ENCODE data around the gene ITIH5. TPM values are rescaled to one million over a fixed set of nuclear protein-coding genes. Genes with fewer than 3 reads are reported as not detected.

ITIH5 gene
- total and polyA plus RNA-seq, 2 donors from 2014 or later, result 13.1 to 23.3 TPM

- Histone ChIP-seq H3K4me3 (ENCODE audit: low read length in 3 of 3) (no peak overlapping the region), H3K4me1 (ENCODE audit: control insufficient read depth in 2 of 3, insufficient read depth in 2 of 3, low read depth in 1 of 3, low read length in 3 of 3) (peaks cover 0 to 3% (median 2%) of the 10 kb centered on the region in 3 donors), H3K36me3 (ENCODE audit: control insufficient read depth in 2 of 3, insufficient read depth in 3 of 3, low read length in 3 of 3) (no peaks in the 10 kb centered on the region), H3K27me3 (ENCODE audit: control insufficient read depth, insufficient read depth, low read length) (no peaks in the 10 kb centered on the region), H3K9me3 (ENCODE audit: control insufficient read depth in 2 of 3, insufficient read depth in 1 of 3, low read length in 3 of 3) (peaks cover 0 to 6% (median 2%) of the 10 kb centered on the region in 3 donors), H3K27ac (ENCODE audit: low read depth in 2 of 2, low read length in 2 of 2) (no peak overlapping the region), H3K9ac (ENCODE audit: low read length in 3 of 3) (no peak overlapping the region)
- intact Hi-C loops (cut with DNase I), result no loop called here
- TF ChIP-seq CTCF (IDR thresholded peaks at IDR 0.05; ENCODE audit: borderline replicate concordance, extremely low read depth, insufficient read depth), result no peak
- FAIRE-seq (no peak), DNase-seq (no peak)
These were observed 127.7 kb downstream of the ITIH5 start for GRCh38 chr10:7538970-7539654.

- TF ChIP-seq CTCF (IDR thresholded peaks at IDR 0.05; ENCODE audit: borderline replicate concordance, extremely low read depth, insufficient read depth), result no peak
- no peaks in the 10 kb centered on the region for H3K36me3 ChIP-seq (ENCODE audit: control insufficient read depth in 2 of 3, insufficient read depth in 3 of 3, low read length in 3 of 3)
- H3K27me3 ChIP-seq (ENCODE audit: control insufficient read depth, insufficient read depth, low read length), result no peaks in the 10 kb centered on the region
- H3K4me1 ChIP-seq (ENCODE audit: control insufficient read depth in 2 of 3, insufficient read depth in 2 of 3, low read depth in 1 of 3, low read length in 3 of 3), result peaks cover 0 to 3% (median 2%) of the 10 kb centered on the region in 3 donors
- H3K4me3 ChIP-seq (ENCODE audit: low read length in 3 of 3), result no peak overlapping the region
- FAIRE-seq, result no peak
- DNase-seq, result no peak
- intact Hi-C loops (cut with DNase I), result no loop called here
- H3K27ac ChIP-seq (ENCODE audit: low read depth in 2 of 2, low read length in 2 of 2), result no peak overlapping the region
- H3K9me3 ChIP-seq (ENCODE audit: control insufficient read depth in 2 of 3, insufficient read depth in 1 of 3, low read length in 3 of 3), result peaks cover 0 to 6% (median 2%) of the 10 kb centered on the region in 3 donors
- H3K9ac ChIP-seq (ENCODE audit: low read length in 3 of 3), result no peak overlapping the region
These were observed 129.6 kb downstream of the ITIH5 start for GRCh38 chr10:7537126-7537525.

- no peaks in the 10 kb centered on the region for H3K27me3 ChIP-seq (ENCODE audit: control insufficient read depth, insufficient read depth, low read length)
- H3K9me3 ChIP-seq (ENCODE audit: control insufficient read depth in 2 of 3, insufficient read depth in 1 of 3, low read length in 3 of 3), result peaks cover 0 to 6% (median 2%) of the 10 kb centered on the region in 3 donors
- H3K27ac ChIP-seq (ENCODE audit: low read depth in 2 of 2, low read length in 2 of 2), result no peak overlapping the region
- H3K9ac ChIP-seq (ENCODE audit: low read length in 3 of 3), result no peak overlapping the region
- intact Hi-C loops (cut with DNase I), result no loop called here
- FAIRE-seq (no peak), DNase-seq (no peak)
- H3K4me3 ChIP-seq (ENCODE audit: low read length in 3 of 3), result no peak overlapping the region
- no peaks in the 10 kb centered on the region for H3K4me1 ChIP-seq (ENCODE audit: control insufficient read depth in 2 of 3, insufficient read depth in 2 of 3, low read depth in 1 of 3, low read length in 3 of 3)
- no peak for TF ChIP-seq CTCF (IDR thresholded peaks at IDR 0.05; ENCODE audit: borderline replicate concordance, extremely low read depth, insufficient read depth)
- H3K36me3 ChIP-seq (ENCODE audit: control insufficient read depth in 2 of 3, insufficient read depth in 3 of 3, low read length in 3 of 3), result no peaks in the 10 kb centered on the region
These were observed 132.3 kb downstream of the ITIH5 start for GRCh38 chr10:7534480-7534852.
